Hematopoietic multipotent progenitor cell treated with erythropoietin and hydrocortisone succinate and interleukin-3 and kit ligand, for 6 days (in vitro differentiated cells): ENCODE measurements around the gene PITPNM3.

Experiments
- DNase-seq: peaks from one replicate; pipeline ENCODE4 v3.0.0-alpha.2; 2015

PITPNM3 gene

DNA sequence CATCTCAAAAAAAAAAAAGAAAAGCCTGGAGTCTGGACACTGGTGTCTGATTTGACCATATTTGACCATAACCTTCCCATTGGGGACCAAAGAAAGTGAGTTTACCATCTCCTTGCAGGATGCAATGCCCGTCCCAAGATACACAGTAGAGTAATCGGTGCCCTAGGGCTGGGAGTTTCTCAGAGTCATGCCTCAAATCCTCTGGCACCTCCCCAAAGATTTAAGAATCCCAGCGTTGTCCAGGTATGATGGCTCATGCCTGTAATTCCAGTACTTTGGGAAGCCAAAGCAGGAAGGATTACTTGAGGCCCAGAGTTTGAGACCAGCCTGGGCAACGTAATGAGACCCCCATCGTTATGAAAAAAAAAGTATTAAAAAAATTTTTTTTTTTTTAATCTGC, 5.0 kb downstream of the PITPNM3 start:
- no peak for DNase-seq

DNA sequence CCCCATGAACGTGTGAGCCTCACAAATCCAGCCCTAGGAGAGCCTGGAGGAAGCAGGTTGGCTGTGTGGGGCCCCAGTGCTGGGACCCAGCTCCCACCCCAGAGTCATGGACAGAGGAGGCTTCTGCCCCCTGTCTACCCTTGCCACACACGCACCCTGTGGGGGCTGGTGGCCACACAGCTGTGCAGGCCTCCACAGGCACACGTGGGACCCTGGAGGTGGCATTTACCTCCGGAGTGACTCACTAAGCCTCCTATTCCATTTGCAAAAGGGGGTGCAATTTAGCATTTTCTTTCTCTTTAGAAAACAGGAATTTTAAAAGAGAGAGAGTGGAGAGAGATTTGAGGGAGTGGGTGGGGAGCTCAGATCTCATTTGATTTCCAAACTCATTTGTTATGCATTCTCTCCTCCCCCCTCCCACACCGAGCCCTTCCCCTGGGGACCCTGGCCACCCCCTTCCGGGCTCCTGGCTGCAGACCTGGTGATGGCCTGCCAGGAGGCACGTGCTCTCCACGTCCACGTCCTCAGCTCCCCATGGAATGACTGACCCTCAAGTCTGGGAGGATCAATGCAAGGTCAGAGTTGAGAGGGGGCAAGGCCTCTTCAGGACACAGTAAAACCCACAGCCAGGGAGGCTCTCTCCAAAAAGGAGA, 6.8 kb downstream of the PITPNM3 start:
- DNase-seq = no peak

- DNase-seq = no peak
Measured at GRCh38 chr17:6548578-6549330, 7.6 kb downstream of the PITPNM3 start.

DNA sequence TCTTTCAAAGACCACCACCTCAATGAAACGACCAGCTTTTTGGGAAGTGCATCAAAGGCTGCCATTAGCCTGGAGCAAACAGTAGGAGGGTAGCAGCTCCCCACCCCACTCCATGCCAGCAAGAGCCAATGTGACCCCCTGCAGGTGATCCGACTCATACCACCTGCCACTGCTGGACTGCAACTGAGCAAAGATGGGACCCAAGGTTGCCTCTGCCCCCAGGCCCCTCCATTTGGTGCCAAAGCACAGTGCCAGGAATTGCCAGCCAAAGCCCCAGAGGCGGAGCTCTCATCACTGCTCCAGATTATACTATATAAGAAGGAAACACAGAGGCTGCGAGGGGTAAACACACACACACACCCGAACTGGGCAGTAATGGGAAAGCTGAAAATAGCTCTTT, 8.3 kb downstream of the PITPNM3 start:
- DNase-seq = no peak

GRCh38 chr17:6547336-6547735, 9.0 kb downstream of the PITPNM3 start:
- no peak for DNase-seq

DNA sequence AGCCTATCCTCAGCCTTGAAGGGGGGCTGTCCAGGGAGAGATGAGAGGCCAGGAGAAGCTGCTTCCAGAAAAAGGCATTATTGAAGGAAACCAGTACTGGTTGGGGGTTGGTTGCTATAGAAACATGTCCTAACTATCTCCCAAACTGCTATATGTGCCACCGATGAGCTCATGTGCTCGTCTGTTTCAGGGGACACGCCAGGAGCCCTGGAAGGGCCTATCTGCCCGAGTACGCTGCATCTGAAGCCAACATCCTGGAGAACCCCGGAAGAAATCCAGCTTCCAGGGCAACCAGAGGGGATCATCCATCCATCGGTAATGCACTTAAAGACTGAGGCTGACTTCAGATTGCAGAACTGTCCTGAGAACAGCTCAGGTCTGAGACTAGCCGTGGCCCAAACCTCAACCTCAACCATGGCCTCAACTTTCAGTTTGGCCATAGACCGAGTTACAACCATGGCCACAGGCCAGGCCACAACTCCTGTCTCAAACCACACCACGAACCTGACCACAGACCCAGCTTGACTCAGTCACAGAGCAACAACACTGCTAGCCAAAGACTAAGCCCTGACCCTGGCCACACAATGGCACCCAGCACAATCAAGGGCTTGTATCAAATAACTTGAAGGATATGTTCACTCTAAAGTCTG, 10.2 kb downstream of the PITPNM3 start:
- no peak for DNase-seq

- DNase-seq = no peak
Measured at GRCh38 chr17:6545291-6545690, 11.1 kb downstream of the PITPNM3 start.

DNA sequence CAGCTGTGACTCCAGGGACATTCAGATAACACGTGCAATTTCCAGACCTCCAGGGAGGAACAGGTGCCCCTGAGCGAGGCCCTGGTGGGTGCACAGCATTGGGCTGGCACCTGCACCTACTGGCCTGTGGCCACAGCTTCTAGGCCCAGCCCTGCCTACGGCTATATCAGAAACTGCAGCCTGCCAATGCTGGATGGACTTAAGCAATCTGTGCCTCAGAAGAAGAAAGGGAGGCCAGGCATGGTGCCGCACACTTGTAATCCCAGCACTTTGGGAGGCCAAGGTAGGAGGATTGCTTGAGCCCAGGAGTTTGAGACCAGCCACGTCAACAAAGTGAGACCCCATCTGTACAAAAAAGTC, 12.4 kb downstream of the PITPNM3 start:
- no peak for DNase-seq

- DNase-seq = no peak
Measured at GRCh38 chr17:6543079-6544010, 13.0 kb downstream of the PITPNM3 start.

DNA sequence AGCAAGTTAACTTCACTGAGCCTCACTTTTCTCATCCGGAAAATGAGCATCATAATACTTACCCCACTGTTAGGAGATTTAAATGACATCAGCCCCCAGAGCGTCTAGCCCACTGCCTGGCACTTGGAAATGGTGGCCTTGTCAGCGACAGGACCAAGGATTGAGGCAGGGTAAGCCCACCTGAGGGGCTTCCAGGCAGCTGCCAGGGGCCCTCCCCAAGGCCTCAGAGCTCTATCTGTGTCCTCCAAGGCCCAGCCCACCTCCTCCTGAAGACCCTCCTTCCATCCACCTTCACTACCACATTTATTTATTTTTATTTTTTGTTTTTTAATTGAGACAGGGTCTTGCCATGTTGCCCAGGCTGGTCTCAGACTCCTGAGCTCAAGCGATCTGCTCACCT, 13.8 kb downstream of the PITPNM3 start:
- no peak for DNase-seq

GRCh38 chr17:6541886-6542285, 14.5 kb downstream of the PITPNM3 start:
- DNase-seq = no peak

GRCh38 chr17:6539871-6540270, 16.5 kb downstream of the PITPNM3 start:
- DNase-seq = no peak

GRCh38 chr17:6536566-6537065, 19.7 kb downstream of the PITPNM3 start:
- DNase-seq = no peak

GRCh38 chr17:6536053-6536452, 20.3 kb downstream of the PITPNM3 start:
- DNase-seq = no peak

GRCh38 chr17:6534846-6535514, 21.4 kb downstream of the PITPNM3 start:
- DNase-seq = no peak

GRCh38 chr17:6532441-6532885, 23.9 kb downstream of the PITPNM3 start:
- no peak for DNase-seq

DNA sequence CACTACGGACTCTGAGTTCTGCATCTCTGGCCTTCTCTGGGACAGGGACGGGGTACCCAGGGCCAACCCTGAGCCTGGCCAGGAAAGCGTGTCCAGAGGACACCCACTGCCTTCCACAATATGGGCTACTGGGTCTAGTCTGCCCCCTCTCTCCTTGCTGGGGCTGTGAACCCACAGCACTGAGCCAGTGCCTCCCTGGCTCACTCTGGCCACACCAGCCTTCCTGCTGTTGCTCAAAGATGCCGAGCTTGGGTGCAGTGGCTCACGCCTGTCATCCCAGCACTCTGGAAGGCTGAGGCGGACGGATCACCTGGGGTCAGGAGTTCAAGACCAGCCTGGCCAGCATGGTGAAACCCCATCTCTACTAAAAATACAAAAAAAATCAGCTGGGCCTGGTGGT, 24.8 kb downstream of the PITPNM3 start:
- DNase-seq = no peak

GRCh38 chr17:6530324-6530920, 25.9 kb downstream of the PITPNM3 start:
- no peak for DNase-seq

DNA sequence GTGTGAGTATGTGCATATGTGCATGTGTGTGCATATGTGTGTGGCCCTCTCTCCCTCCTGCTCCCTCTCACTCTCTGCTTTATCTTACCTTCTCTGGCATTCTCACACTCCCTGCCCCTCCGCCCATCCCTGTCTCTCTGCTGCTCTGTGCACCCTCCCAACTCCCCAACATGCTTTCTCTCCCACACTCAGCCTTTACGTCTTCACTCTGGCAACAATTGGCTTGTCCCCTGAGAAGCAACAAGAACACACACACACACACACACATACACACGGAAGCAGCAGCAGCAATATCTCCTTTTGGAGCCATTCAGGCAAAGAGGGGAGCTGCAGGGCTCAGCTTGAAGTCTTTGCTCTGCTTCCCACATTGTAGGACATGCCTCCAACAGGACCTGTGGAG, 27.8 kb downstream of the PITPNM3 start:
- no peak for DNase-seq

GRCh38 chr17:6526362-6527152, 29.8 kb downstream of the PITPNM3 start:
- peak; percentile 55 for DNase-seq

GRCh38 chr17:6525731-6526130, 30.6 kb downstream of the PITPNM3 start:
- DNase-seq = no peak
